HG02970 (cell line): Measurements from ENCODE around the gene HIPK2.
"Not testable (repeated sequence)": the region's sequence is repeated elsewhere in the genome, so short reads cannot be mapped to it uniquely, and the experiment has no call there.

Experiments used
- ATAC-seq: cut with Tn5 transposase; IDR thresholded peaks from one replicate; pipeline ENCODE4 v1.9.1; 2021; ENCODE audit warnings: mild to moderate bottlenecking, moderate library complexity, moderate number of reproducible peaks; ENCODE audit not compliant: unreplicated experiment, low FRiP score

The HIPK2 gene

DNA sequence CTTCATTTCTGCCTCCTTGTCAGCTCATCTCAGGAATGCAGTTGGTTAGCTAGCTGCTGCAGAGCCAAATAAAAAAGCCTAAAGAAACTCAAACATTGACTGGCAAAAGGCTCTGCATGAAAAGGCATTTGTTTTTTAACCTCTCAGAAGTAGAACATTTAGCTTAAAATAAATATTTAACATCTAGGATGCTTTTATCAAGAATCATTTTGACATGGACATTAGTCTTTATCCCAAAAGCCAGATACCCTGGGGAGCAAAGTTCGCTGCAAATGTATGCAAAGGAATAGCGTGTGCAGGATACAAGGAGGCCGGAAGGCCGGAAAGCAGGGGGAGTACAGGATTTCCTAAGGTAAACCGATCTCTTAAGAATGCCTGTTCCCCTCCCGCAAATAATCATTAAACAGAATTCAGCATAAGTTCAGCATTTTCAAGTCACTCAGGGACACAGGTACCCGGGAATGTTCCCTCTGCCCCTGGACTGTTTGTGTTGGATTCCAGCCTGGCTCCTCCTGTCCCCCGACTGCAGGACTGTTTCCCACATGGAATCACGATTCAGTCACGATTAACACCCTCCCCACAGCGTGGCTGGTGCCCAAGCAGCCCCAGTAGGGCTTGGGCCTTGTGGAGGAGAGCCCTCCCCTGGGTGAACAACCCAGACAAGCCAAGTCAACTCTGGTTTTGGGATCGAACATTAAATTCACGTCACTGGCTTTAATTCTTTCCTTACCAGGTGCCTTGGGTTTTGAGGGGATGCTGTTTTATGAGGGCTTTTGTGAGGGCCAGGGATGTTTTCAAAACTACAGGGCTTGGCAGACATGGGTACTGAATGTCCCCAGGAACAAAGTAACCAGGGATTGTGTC, 97.8 kb downstream of the HIPK2 start:
- no peak for ATAC-seq

- no peak for ATAC-seq
Measured at GRCh38 chr7:139676390-139676789, 101.4 kb downstream of the HIPK2 start.

DNA sequence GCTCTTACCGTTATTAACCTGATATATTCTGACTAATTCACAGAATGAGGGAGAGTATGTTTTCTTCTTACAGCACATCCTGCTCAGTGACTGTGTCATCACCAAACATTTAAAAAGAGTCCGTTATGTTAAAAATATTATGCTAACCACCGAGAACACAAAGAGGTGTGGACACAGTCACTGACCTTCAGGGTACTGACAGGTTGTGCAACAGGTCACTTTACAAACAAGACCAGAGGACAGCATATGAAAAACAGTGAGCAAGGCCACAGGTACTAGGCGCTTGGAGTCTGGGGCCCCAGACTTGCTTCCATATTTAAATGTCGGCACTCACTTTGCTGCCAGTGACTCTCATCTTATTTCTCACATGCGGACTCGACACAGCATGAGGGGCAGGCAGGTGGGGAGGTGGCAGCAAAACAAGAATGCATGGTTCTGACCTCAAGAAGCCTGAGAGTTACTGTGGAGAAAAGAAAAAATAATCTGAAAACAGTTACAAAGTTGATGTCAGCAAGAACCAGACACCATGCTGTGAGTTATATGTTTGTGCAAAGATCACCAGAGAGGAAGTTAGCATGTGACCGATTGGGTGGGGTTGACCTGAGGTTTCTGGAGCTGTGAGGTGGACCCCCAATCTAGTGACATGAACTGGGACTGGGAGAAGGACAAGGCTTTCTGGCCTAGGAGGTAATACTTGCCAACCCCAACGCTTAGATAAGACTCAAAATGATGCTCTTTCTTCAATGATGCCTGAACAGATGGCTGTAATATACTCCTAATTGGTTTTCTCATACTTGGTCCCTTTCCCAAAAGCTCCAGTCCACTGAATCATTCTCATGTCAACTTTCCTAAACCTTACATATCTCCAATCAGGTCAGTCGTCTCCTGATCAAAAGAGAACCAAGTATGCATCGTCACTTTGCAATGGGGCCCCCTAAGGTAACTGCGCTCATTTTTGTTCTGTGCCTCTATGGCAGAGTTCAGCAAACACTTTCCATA, 102.4 kb downstream of the HIPK2 start:
- ATAC-seq: no peak

- ATAC-seq: no peak
Measured at GRCh38 chr7:139674752-139675126, 103.1 kb downstream of the HIPK2 start.

DNA sequence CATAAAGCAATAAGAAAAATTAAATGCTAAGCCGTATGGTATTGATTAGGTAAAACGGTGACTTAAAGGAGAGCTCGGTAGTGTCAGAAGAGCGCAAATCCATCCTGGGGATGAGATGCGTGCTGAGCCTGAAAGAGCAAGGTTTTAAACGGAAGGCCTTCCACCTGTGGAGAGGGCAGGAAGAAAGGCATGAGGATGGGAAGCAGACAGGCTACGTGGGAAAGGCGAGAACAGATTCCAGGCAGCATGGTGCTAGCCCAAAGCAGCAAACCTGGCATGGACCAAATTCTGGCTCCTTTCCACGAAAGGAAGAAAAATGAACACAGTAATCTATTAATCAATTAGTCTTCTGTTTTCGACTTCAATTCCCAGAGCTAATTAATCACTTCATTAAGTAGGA, 103.5 kb downstream of the HIPK2 start:
- ATAC-seq: no peak

GRCh38 chr7:139673762-139674161, 104.0 kb downstream of the HIPK2 start:
- no peak for ATAC-seq

DNA sequence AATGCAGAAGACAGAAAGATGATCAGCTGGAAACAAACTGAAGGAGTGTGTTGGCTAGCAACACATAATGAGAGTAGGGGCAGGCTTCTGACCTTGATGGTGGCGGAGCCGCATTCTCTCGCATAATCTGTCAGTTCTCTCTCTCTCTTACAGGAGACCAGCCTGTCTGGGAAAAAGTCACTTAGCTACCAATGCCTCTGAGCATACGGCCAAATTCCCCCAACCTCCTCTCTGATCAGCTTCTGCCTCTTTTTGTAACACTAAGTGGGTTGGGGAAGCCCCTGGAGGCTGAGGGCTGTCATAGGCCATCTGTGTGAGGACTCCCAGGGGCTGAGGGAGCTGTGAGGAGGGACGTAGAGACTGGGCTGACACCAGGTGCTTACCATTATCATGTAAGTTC, 104.6 kb downstream of the HIPK2 start:
- ATAC-seq: peak; percentile 78

GRCh38 chr7:139671967-139672366, 105.8 kb downstream of the HIPK2 start:
- ATAC-seq: no peak

DNA sequence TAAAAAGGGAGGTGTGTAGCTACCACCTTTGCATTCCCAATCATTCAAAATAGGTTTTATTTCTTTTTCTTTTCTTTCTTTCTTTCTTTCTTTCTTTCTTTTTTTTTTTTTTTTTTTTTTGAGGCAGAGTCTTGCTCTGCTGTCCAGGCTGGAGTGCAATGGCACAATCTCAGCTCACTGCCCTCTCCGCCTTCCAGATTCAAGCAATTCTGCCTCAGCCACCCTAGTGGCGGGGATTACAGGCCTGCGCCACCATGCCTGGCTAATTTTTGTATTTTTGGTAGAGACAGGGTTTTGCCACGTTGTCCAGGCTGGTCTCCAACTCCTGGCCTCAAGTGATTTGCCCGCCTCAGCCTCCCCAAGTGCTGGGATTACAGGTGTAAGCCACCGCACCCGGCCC, 107.1 kb downstream of the HIPK2 start:
- not testable (repeated sequence) for ATAC-seq

GRCh38 chr7:139669106-139670061, 108.4 kb downstream of the HIPK2 start:
- ATAC-seq: no peak

DNA sequence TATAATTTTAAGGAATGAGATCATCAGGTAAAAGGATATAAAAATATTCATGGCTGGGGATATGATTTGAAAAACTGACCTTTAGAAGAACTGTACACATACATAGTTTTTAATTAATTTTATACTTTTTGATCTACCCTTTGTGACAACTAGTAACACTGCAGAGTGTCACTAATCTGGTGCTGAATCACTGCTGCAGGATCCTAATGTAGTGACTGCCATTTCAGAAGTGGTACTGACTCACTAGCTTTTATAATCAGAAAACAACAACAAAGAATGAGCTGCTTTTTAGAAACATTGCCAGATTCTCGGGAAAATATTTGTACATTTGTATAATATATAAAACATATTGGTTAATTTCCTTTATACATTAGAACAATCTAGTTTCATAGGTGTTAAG, 110.4 kb downstream of the HIPK2 start:
- ATAC-seq: no peak

GRCh38 chr7:139666501-139666900, 111.3 kb downstream of the HIPK2 start:
- no peak for ATAC-seq

DNA sequence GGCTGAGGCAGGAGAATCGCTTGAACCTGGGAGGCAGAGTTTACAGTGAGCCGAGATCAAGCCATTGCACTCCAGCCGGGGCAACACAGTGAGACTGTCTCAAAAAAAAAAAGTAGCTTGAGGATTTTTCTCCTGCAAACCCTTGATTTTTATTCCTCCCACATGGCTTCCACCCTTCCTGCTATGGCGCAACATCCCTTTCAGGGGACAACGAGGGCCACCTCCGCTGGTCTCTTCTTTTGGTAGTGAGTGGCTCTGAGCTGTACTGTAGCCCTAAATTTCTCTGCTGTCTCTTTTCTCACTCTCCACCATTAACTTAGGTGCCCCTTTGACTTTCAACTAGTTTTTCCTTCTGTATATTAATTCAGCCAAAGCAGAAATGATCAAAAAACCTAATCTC, 113.4 kb downstream of the HIPK2 start:
- ATAC-seq: no peak

DNA sequence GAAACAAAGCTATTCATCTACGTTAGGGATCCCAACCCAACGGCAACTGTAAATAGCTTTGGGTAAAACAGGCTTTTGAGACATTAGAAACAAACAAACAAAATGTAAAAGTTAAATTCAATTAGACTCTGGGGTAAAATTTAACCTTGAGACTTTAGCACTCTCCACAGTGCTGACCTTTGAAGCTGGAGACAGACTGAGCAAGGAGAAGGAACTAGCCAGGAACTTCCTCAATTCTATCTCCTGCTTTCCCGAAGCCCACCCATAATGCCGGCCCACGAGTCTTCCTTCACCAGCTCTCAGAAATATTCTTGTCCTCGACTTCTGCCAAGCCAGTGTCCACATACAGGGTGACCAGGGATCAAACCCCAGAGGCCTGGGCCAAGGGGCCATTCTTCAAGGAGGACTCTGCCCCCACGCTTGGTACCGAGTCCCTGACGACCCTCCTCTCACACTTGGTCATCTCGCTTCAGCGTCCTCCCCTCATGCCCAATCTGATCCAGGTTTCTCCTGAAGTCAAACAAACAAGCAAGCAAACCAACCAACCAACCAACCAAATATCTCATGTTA, 114.1 kb downstream of the HIPK2 start:
- ATAC-seq: no peak

- no peak for ATAC-seq
Measured at GRCh38 chr7:139661903-139662302, 115.9 kb downstream of the HIPK2 start.

GRCh38 chr7:139661043-139661440, 116.8 kb downstream of the HIPK2 start:
- no peak for ATAC-seq

- ATAC-seq: no peak
Measured at GRCh38 chr7:139660317-139661042, 117.3 kb downstream of the HIPK2 start.

GRCh38 chr7:139659922-139660316, 117.9 kb downstream of the HIPK2 start:
- no peak for ATAC-seq
